Measurements from ENCODE around the gene DUSP14. TPM values are rescaled to one million over a fixed set of nuclear protein-coding genes. Genes with fewer than 3 reads are reported as not detected.

DUSP14 gene
- total and polyA plus RNA-seq, 2 experiments from 2014 or later = 36.7 to 38.7 TPM

DNA sequence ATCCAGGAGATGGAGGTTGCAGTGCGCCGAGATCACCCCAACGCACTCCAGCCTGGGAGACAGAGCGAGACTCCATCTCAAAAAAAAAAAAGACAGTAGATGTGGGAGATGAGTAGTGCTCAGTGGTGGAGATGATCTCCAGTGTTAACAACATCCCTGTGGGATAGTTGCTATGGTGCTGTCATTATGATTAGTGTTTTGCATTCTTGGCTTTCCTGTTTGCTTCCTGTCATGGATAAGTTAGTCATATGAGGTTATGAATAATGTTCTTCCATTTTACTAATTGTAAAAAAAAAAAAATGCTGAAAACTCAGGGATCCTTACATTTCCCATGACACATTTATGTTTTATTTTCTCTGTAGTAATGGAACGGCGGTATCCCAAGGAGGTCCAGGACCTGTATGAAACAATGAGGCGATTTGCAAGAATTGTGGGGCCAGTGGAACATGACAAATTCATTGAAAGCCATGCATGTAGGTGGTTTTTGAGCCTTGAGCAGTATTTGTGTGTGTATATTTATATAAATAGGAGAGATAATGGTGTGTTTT, 24.5 kb upstream of the DUSP14 start (continued):
- TF ChIP-seq, protein P1, sequence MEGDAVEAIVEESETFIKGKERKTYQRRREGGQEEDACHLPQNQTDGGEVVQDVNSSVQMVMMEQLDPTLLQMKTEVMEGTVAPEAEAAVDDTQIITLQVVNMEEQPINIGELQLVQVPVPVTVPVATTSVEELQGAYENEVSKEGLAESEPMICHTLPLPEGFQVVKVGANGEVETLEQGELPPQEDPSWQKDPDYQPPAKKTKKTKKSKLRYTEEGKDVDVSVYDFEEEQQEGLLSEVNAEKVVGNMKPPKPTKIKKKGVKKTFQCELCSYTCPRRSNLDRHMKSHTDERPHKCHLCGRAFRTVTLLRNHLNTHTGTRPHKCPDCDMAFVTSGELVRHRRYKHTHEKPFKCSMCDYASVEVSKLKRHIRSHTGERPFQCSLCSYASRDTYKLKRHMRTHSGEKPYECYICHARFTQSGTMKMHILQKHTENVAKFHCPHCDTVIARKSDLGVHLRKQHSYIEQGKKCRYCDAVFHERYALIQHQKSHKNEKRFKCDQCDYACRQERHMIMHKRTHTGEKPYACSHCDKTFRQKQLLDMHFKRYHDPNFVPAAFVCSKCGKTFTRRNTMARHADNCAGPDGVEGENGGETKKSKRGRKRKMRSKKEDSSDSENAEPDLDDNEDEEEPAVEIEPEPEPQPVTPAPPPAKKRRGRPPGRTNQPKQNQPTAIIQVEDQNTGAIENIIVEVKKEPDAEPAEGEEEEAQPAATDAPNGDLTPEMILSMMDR (conservative IDR thresholded peaks at IDR 0.05; ENCODE audit: low read depth in 2 of 2) = no peak
- TF ChIP-seq, protein P2, sequence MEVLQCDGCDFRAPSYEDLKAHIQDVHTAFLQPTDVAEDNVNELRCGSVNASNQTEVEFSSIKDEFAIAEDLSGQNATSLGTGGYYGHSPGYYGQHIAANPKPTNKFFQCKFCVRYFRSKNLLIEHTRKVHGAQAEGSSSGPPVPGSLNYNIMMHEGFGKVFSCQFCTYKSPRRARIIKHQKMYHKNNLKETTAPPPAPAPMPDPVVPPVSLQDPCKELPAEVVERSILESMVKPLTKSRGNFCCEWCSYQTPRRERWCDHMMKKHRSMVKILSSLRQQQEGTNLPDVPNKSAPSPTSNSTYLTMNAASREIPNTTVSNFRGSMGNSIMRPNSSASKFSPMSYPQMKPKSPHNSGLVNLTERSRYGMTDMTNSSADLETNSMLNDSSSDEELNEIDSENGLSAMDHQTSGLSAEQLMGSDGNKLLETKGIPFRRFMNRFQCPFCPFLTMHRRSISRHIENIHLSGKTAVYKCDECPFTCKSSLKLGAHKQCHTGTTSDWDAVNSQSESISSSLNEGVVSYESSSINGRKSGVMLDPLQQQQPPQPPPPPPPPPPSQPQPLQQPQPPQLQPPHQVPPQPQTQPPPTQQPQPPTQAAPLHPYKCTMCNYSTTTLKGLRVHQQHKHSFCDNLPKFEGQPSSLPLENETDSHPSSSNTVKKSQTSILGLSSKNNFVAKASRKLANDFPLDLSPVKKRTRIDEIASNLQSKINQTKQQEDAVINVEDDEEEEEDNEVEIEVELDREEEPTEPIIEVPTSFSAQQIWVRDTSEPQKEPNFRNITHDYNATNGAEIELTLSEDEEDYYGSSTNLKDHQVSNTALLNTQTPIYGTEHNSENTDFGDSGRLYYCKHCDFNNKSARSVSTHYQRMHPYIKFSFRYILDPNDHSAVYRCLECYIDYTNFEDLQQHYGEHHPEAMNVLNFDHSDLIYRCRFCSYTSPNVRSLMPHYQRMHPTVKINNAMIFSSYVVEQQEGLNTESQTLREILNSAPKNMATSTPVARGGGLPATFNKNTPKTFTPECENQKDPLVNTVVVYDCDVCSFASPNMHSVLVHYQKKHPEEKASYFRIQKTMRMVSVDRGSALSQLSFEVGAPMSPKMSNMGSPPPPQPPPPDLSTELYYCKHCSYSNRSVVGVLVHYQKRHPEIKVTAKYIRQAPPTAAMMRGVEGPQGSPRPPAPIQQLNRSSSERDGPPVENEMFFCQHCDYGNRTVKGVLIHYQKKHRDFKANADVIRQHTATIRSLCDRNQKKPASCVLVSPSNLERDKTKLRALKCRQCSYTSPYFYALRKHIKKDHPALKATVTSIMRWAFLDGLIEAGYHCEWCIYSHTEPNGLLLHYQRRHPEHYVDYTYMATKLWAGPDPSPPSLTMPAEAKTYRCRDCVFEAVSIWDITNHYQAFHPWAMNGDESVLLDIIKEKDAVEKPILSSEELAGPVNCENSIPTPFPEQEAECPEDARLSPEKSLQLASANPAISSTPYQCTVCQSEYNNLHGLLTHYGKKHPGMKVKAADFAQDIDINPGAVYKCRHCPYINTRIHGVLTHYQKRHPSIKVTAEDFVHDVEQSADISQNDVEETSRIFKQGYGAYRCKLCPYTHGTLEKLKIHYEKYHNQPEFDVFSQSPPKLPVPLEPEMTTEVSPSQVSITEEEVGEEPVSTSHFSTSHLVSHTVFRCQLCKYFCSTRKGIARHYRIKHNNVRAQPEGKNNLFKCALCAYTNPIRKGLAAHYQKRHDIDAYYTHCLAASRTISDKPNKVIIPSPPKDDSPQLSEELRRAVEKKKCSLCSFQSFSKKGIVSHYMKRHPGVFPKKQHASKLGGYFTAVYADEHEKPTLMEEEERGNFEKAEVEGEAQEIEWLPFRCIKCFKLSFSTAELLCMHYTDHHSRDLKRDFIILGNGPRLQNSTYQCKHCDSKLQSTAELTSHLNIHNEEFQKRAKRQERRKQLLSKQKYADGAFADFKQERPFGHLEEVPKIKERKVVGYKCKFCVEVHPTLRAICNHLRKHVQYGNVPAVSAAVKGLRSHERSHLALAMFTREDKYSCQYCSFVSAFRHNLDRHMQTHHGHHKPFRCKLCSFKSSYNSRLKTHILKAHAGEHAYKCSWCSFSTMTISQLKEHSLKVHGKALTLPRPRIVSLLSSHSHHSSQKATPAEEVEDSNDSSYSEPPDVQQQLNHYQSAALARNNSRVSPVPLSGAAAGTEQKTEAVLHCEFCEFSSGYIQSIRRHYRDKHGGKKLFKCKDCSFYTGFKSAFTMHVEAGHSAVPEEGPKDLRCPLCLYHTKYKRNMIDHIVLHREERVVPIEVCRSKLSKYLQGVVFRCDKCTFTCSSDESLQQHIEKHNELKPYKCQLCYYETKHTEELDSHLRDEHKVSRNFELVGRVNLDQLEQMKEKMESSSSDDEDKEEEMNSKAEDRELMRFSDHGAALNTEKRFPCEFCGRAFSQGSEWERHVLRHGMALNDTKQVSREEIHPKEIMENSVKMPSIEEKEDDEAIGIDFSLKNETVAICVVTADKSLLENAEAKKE (CRISPR knock-in tag; IDR thresholded peaks at IDR 0.05) = no peak
- no peak for TF ChIP-seq ZNF114 (CRISPR knock-in tag; IDR thresholded peaks at IDR 0.05)

DNA sequence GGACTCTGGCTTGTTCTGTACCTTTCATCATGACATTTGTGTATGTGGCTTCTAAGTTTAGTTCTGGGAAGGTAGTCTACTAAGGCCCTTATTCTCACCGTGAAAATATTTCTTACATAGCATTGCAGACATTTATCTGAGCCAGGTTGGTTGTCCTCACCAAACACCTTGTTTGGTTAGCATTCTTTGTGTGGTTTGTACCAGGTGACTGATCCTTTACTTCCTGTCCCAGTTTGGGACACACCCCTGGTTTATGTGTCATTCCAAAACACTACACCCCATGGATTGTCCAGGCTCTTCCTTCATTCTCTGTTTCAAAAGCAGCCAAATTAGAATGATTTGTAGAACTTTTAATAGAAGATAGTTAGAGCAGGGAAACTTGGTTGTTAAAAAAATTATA, 23.2 kb upstream of the DUSP14 start:
- no peaks in the 10 kb centered on the region for H3K27me3 Mint-ChIP-seq (ENCODE audit: insufficient read depth, low read depth, poor library complexity)
- no peaks in the 10 kb centered on the region for H3K4me1 ChIP-seq (ENCODE audit: insufficient read depth)
- no peak overlapping the region for H3K27ac Mint-ChIP-seq
- H3K4me3 ChIP-seq = no peak overlapping the region
- no peaks in the 10 kb centered on the region for H3K9me2 ChIP-seq (ENCODE audit: insufficient read depth)
- no peaks in the 10 kb centered on the region for H3K27me3 ChIP-seq (ENCODE audit: insufficient read depth)
- no peaks in the 10 kb centered on the region for H3K9me3 Mint-ChIP-seq
- H3K27ac ChIP-seq (ENCODE audit: low read depth) = no peak overlapping the region
- no peaks in the 10 kb centered on the region for H3K4me1 Mint-ChIP-seq
- H3K4me2 ChIP-seq = no peak overlapping the region
- 0 out of 2 replicates have a peak, but pooled peaks cover 3% of the 10 kb centered on the region for H3F3A ChIP-seq (replicated peaks; ENCODE audit: low read depth)
- no peaks in the 10 kb centered on the region for H4K20me1 ChIP-seq (replicated peaks; ENCODE audit: insufficient read depth)
- no peak overlapping the region for H2AFZ ChIP-seq
- H3K36me3 ChIP-seq (ENCODE audit: insufficient read depth) = peaks cover 9% of the 10 kb centered on the region
- no peaks in the 10 kb centered on the region for H3K79me2 ChIP-seq (replicated peaks; ENCODE audit: insufficient read depth)
- ATAC-seq = no peak
- no peak for DNase-seq (ENCODE audit: low spot score)
- no peak overlapping the region for H3K4me3 Mint-ChIP-seq
- H3K36me3 Mint-ChIP-seq (ENCODE audit: low read depth) = peaks cover 31% of the 10 kb centered on the region
- TF ChIP-seq ZNF114 (CRISPR knock-in tag; IDR thresholded peaks at IDR 0.05) = no peak
- TF ChIP-seq, protein P3, sequence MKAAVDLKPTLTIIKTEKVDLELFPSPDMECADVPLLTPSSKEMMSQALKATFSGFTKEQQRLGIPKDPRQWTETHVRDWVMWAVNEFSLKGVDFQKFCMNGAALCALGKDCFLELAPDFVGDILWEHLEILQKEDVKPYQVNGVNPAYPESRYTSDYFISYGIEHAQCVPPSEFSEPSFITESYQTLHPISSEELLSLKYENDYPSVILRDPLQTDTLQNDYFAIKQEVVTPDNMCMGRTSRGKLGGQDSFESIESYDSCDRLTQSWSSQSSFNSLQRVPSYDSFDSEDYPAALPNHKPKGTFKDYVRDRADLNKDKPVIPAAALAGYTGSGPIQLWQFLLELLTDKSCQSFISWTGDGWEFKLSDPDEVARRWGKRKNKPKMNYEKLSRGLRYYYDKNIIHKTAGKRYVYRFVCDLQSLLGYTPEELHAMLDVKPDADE (IDR thresholded peaks at IDR 0.05) = no peak
- no peak for TF ChIP-seq JUNB (IDR thresholded peaks at IDR 0.05; ENCODE audit: unreplicated experiment)
- no peak for TF ChIP-seq EZH2phosphoT487 (IDR thresholded peaks at IDR 0.05; ENCODE audit: unreplicated experiment)
- TF ChIP-seq ZNF331 (CRISPR knock-in tag; IDR thresholded peaks at IDR 0.05; ENCODE audit: low read depth) = no peak
- TF ChIP-seq, protein P1 (conservative IDR thresholded peaks at IDR 0.05; ENCODE audit: low read depth in 2 of 2) = no peak
- no peak for TF ChIP-seq EZH2 (IDR thresholded peaks at IDR 0.05; ENCODE audit: low read depth, unreplicated experiment)
- TF ChIP-seq, protein P4, sequence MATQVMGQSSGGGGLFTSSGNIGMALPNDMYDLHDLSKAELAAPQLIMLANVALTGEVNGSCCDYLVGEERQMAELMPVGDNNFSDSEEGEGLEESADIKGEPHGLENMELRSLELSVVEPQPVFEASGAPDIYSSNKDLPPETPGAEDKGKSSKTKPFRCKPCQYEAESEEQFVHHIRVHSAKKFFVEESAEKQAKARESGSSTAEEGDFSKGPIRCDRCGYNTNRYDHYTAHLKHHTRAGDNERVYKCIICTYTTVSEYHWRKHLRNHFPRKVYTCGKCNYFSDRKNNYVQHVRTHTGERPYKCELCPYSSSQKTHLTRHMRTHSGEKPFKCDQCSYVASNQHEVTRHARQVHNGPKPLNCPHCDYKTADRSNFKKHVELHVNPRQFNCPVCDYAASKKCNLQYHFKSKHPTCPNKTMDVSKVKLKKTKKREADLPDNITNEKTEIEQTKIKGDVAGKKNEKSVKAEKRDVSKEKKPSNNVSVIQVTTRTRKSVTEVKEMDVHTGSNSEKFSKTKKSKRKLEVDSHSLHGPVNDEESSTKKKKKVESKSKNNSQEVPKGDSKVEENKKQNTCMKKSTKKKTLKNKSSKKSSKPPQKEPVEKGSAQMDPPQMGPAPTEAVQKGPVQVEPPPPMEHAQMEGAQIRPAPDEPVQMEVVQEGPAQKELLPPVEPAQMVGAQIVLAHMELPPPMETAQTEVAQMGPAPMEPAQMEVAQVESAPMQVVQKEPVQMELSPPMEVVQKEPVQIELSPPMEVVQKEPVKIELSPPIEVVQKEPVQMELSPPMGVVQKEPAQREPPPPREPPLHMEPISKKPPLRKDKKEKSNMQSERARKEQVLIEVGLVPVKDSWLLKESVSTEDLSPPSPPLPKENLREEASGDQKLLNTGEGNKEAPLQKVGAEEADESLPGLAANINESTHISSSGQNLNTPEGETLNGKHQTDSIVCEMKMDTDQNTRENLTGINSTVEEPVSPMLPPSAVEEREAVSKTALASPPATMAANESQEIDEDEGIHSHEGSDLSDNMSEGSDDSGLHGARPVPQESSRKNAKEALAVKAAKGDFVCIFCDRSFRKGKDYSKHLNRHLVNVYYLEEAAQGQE (IDR thresholded peaks at IDR 0.05; ENCODE audit: unreplicated experiment) = no peak

Measured in GM23338 (cell line).